Measurements from ENCODE around the gene RFPL3.

The RFPL3 gene

GRCh38 chr22:32338757-32339156, 18.9 kb upstream of the RFPL3 start:
- DNase-seq (ENCODE audit: low spot score): no peak
- CTCF ChIA-PET: no interaction called here
- no peak for TF ChIP-seq CTCF (conservative IDR thresholded peaks at IDR 0.05; ENCODE audit: low read depth)
- POLR2A ChIA-PET (ENCODE audit: low non-redundant PET): no interaction called here
- H3K27ac ChIP-seq: no peak overlapping the region

GRCh38 chr22:32339190-32340012, 18.3 kb upstream of the RFPL3 start:
- DNase-seq (ENCODE audit: low spot score): no peak
- ChIA-PET CTCF (no interaction called here), POLR2A (ENCODE audit: low non-redundant PET) (no interaction called here)
- TF ChIP-seq CTCF (conservative IDR thresholded peaks at IDR 0.05; ENCODE audit: low read depth): no peak
- no peak overlapping the region for H3K27ac ChIP-seq

- no peak overlapping the region for H3K27ac ChIP-seq
- TF ChIP-seq CTCF (conservative IDR thresholded peaks at IDR 0.05; ENCODE audit: low read depth): no peak
- DNase-seq (ENCODE audit: low spot score): no peak
- CTCF ChIA-PET: no interaction called here
- POLR2A ChIA-PET (ENCODE audit: low non-redundant PET): no interaction called here
Measured at GRCh38 chr22:32340411-32340810, 17.3 kb upstream of the RFPL3 start.

- no peak overlapping the region for H3K27ac ChIP-seq
- ChIA-PET CTCF (no interaction called here), POLR2A (ENCODE audit: low non-redundant PET) (no interaction called here)
- TF ChIP-seq CTCF (conservative IDR thresholded peaks at IDR 0.05; ENCODE audit: low read depth): no peak
- no peak for DNase-seq (ENCODE audit: low spot score)
Measured at GRCh38 chr22:32341122-32341740, 16.4 kb upstream of the RFPL3 start.

- H3K27ac ChIP-seq: no peak overlapping the region
- no peak for TF ChIP-seq CTCF (conservative IDR thresholded peaks at IDR 0.05; ENCODE audit: low read depth)
- CTCF ChIA-PET: no interaction called here
- POLR2A ChIA-PET (ENCODE audit: low non-redundant PET): no interaction called here
- no peak for DNase-seq (ENCODE audit: low spot score)
Measured at GRCh38 chr22:32342977-32343376, 14.7 kb upstream of the RFPL3 start.

GRCh38 chr22:32343941-32344340, 13.7 kb upstream of the RFPL3 start:
- POLR2A ChIA-PET (ENCODE audit: low non-redundant PET): no interaction called here
- CTCF ChIA-PET: interaction anchor here (0.6 to 0.7 kb wide), 2 partner anchors 9 to 130 kb away, joined by 3 read pairs; no protein-coding TSS in a partner anchor

More at GRCh38 chr22:32343941-32344340, 13.7 kb upstream of the RFPL3 start:
- no peak for TF ChIP-seq CTCF (conservative IDR thresholded peaks at IDR 0.05; ENCODE audit: low read depth)
- no peak overlapping the region for H3K27ac ChIP-seq
- DNase-seq (ENCODE audit: low spot score): no peak
